H4 (cell line): ENCODE measurements around the gene AREG. TPM values are rescaled to one million over a fixed set of nuclear protein-coding genes. Genes with fewer than 3 reads are reported as not detected.
"Not testable (repeated sequence)": the region's sequence is repeated elsewhere in the genome, so short reads cannot be mapped to it uniquely, and the experiment has no call there.

ENCODE experiments used
- DNase-seq: peaks from one replicate; pipeline ENCODE4 v3.0.0-alpha.2; 2015; ENCODE audit warnings: low spot score
- total RNA-seq: library from RNA; depleted of rRNA; stranded (reverse); fragments of >200 nt; shearing (Covaris generic); gene quantifications from 2 replicates; pipeline ENCODE4 v1.2.3, GENCODE V29; 2014; rRNA removed

The AREG gene, protein sequence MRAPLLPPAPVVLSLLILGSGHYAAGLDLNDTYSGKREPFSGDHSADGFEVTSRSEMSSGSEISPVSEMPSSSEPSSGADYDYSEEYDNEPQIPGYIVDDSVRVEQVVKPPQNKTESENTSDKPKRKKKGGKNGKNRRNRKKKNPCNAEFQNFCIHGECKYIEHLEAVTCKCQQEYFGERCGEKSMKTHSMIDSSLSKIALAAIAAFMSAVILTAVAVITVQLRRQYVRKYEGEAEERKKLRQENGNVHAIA
- 0.91 TPM in 1 of 2 replicates, not detected in the other for total RNA-seq

GRCh38 chr4:74444891-74445642 is at the start of gene AREG:
Gene AREG, plus strand, starts transcription at chr4:74445136. Its CDS starts 210 bp downstream, at chr4:74445346.
- peak; percentile 29 for DNase-seq

GRCh38 chr4:74395633-74396032 is 49.3 kb upstream of the AREG start:
- no peak for DNase-seq

GRCh38 chr4:74397748-74398426 is 47.0 kb upstream of the AREG start:
- DNase-seq, result peak; percentile 13

GRCh38 chr4:74398894-74399589 is 45.9 kb upstream of the AREG start:
- not testable (repeated sequence) for DNase-seq

DNA sequence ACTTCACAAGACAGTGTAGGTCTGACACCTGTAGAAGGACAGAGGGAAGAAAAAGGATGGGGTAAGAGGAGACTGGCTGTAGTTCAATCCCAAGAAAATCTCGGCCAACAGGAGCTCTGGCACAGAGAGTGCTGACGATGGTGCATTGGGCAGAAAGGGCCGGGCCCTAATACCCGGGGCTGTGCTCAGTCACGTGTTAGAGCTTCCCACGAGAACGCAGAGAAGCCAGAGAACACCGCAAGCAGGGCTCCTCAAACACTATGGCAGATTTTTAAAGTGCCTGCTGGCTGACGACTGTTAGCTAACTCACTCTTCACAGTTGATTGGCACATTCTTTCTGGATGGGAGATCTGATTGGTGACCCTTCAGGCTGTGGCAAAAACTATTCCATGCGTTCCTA is 44.5 kb upstream of the AREG start:
- no peak for DNase-seq

DNA sequence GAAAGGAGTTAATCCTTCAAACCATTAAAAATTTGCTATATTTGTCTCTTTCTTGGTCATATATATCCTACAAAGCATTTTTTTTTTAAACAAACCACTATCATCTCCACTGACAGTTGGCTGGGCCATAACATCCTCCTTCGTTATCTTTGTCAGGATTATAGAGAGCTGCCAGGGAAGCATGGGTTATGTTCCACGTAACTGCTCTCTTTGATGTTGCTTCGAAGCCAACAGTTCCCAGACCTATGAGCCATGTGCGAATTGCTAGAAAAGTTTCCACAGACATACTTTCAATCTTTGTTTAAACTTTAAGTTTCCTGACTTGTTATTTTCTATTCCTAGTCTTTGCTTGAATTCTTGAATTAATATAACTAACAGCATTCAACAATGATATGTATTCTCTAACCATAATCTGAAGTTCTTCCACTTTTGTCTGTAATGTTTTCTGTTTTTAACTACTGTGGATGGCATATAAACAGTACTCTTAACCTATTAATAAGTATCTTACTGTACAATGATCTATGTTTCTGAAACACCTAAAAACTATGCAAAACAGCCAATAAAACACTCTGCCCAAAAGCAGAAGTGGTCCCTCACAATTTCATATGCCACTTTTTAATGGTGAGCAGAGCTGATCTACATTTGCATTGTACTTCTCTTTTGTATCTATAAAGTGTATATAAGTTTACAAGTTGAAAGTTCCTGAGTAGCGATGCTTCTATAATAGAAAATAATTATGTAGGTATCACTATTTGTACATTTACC is 42.1 kb upstream of the AREG start:
- DNase-seq, result no peak

GRCh38 chr4:74407891-74408290 is 37.0 kb upstream of the AREG start:
- DNase-seq, result no peak

DNA sequence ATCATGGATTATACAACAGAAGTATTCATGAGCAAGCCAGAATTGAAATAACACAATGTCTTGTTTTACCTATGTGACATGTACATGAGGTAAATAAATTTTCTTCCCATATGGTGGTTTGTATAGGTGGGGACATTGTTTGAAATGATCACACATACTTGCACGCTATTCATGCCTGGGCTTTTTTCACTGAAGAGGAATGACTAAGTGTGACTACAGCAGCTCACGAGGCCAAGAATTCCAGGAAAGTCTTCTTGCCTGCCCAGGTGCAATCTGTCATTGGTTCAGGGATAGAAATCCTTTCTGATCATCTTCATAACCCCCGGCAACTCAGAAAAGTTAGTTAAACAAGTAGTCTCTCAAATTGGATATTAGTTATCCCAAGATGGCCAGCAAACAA is 36.3 kb upstream of the AREG start:
- no peak for DNase-seq

- no peak for DNase-seq
Measured at GRCh38 chr4:74410272-74410671, 34.7 kb upstream of the AREG start.

GRCh38 chr4:74412225-74412624 is 32.7 kb upstream of the AREG start:
- DNase-seq, result no peak

DNA sequence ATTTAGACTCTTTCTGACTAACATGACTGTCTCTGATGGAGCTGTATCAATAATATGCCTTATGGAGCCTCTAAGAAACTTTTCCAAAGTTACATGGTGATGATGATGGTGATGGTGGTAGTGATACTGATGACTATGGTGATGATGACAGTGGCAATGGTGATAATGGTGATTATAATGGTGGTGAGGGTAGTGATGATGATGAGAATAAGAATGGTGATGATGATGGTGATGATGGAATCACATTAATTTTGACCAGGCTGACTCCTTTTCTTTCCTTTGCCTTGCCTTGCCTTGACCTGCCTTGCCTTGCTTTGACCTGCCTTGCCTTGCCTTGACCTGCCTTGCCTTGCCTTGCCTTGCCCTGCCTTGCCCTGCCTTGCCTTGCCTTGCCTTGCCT is 31.7 kb upstream of the AREG start:
- no peak for DNase-seq

- DNase-seq, result no peak
Measured at GRCh38 chr4:74414149-74414809, 30.7 kb upstream of the AREG start.

DNA sequence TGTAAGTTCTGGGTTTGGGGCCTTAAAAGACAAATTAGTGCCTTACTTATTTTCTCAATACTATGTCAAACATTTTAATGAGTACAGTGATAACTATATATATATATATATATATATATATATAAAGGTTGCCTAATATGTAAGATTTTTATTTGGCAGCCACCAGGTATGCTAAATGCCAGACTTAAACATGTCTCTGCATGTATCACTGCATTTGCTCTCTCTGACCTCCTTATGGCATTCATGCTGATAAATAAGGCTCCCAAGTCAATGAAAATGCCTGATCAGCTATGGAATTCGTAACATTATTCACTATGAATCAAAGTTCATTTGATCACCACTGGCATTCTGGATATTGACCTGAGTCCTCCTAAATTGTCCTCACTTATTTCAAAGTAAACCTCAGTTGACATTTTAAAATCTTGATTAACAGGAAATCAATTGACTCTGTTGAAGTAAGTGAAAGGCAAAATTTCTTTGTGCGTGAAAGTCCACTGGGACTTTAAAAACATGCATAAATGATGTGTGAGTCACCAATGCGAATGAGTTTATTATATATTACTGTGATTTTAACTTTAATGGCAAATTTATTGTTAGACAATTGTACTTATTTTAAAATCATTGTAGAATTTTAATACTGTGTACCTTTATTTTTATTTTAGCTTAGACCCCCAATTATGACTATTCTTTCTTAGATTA is 29.2 kb upstream of the AREG start:
- DNase-seq, result no peak

GRCh38 chr4:74418063-74418670 is 26.8 kb upstream of the AREG start:
- DNase-seq, result peak; percentile 48

GRCh38 chr4:74420863-74421262 is 24.1 kb upstream of the AREG start:
- DNase-seq, result no peak

DNA sequence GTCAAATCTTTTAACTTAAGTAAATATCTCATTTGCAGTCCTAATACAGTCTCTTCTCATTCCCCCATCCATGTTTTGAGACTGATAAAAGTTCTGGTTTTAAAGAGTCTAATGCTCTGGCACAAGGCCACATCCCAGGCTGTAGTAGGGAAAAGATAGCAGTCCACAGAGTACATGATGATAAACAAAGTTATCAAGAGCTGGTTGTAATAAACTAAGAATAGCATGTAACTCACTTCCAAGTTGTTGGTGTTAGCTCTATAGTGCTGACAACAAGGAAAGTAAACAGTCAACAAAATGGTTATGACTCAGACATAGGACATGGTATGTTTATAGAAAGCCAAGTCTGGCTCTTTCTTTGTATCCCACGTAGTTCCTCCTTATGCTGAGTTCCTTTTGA is 21.8 kb upstream of the AREG start:
- peak; percentile 75 for DNase-seq

DNA sequence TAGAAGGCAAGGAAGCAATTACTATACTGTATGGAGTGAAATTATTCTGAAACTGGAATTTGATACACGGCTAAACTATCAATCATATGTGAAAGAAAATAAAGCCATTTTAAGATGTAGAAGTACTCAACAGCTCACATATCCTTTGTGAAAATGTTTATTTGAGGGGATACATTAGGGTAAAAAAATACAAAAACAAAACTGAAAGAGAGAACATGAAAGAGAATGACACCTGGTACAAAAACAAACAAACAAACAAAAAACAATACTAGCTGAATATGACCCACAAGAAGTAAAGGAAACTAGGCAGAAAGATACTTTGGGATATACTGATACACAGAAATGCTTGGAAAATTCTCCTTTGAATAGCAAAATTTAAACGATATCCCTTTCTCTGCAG is 20.8 kb upstream of the AREG start:
- no peak for DNase-seq

DNA sequence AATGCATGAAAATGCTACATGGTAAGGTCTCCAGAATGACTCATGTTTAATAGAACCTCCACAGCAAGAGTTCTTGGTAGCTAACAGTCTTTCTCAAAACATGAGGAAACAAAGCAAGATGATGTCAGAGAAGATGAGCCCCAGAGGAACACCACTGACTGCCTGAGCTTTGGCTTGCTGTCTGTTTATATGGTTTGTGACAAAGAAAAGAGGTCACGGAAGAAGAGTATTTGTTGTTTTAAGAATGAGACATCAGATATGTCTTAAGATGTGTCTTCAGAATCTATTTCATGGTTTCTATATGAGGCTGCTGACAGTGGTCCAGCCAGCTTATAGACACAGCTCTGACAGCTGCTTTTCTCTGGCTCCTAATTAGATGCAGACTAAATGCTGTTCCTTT is 18.8 kb upstream of the AREG start:
- no peak for DNase-seq

DNA sequence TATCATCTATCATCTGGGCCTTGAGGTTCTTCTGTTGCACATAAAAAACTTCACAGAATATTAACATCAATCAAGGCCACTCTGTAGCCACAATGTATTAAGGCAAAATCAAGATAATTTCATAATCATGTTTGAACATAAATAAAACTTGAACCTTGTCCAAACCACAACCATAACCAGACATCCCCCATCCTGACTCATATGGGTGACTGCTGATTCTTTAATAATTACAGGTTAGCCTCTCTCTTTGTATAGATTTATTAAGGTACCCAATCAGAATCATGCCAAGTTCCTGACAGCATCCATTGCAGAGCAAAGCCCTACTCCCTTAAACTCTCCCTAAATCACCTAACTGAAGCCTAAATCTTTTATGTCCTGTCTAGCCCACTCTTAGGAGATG is 16.7 kb upstream of the AREG start:
- DNase-seq, result no peak
